Tibial nerve (tissue), 4 donors: ENCODE measurements around the gene GRAMD1C. TPM values are rescaled to one million over a fixed set of nuclear protein-coding genes. Genes with fewer than 3 reads are reported as not detected.

ENCODE experiments used
- DNase-seq, 2 donors: peaks; one replicate each; pipeline ENCODE4 v3.0.0-alpha.2; 2019; ENCODE audit warnings: low spot score in 2 of 2
- H3K27ac ChIP-seq, 4 donors: fragments of 200-600 bp; sonication (generic) in 3 of 4; one replicate each; pipeline ENCODE4 v1.5.1; 2017 to 2019; ENCODE audit warnings: mild to moderate bottlenecking in 1 of 4
- H3K27me3 ChIP-seq, 2 donors: fragments of 200-600 bp; sonication (generic) in 1 of 2; one replicate each; pipeline versions ENCODE4 v1.5.1 to v1.6.0; 2017 to 2019
- H3K36me3 ChIP-seq, 3 donors: fragments of 200-600 bp; sonication (generic); one replicate each; pipeline ENCODE4 v1.5.1; 2018 to 2019
- H3K4me1 ChIP-seq, 4 donors: fragments of 200-600 bp; sonication (generic) in 3 of 4; one replicate each; pipeline ENCODE4 v1.5.1; 2017 to 2019
- H3K4me3 ChIP-seq, 4 donors: fragments of 200-600 bp; sonication (generic) in 3 of 4; one replicate each; pipeline ENCODE4 v1.5.1; 2017 to 2019; ENCODE audit warnings: mild to moderate bottlenecking in 1 of 4, moderate library complexity in 1 of 4
- H3K9me3 ChIP-seq, 4 donors: fragments of 200-600 bp; sonication (generic) in 3 of 4; one replicate each; pipeline ENCODE4 v1.5.1; 2017 to 2019
- EP300 ChIP-seq, 2 donors: sonication (generic); formaldehyde crosslinking; IDR thresholded peaks; one replicate each; pipeline ENCODE4 v1.6.1; 2017; ENCODE audit warnings: antibody characterized with exemption in 2 of 2, mild to moderate bottlenecking in 1 of 2
- POLR2A ChIP-seq, 2 donors: fragments of 450-650 bp; IDR thresholded peaks; one replicate each; pipeline ENCODE4 v1.6.1; 2017; ENCODE audit warnings: antibody characterized with exemption in 2 of 2, mild to moderate bottlenecking in 2 of 2, moderate library complexity in 2 of 2
- WGBS, 2 donors: methylation state at CpG; one replicate each; pipeline ENCODE4 v1.1.5; 2018; 5-methylcytosine and 5-hydroxymethylcytosine counted together
- total RNA-seq, 4 donors: library from RNA; depleted of rRNA; stranded (reverse); fragments of >200 nt; gene quantifications; one replicate each; pipeline ENCODE4 v1.1.0, GENCODE V29; 2016
- TF ChIP-seq, protein P1 (sequence below), 5 experiments: fragments of 200-600 bp in 3 of 5; fragments of 450-650 bp in 2 of 5; sonication (generic) in 3 of 5; IDR thresholded peaks; one replicate each; pipeline ENCODE4 v1.5.1; 2016 to 2019; ENCODE audit warnings: antibody characterized with exemption in 5 of 5, mild to moderate bottlenecking in 3 of 5, moderate library complexity in 2 of 5

Gene GRAMD1C
- total RNA-seq, 4 donors from 2014 or later = 0.63 to 12.6 (median 1.2) TPM

DNA sequence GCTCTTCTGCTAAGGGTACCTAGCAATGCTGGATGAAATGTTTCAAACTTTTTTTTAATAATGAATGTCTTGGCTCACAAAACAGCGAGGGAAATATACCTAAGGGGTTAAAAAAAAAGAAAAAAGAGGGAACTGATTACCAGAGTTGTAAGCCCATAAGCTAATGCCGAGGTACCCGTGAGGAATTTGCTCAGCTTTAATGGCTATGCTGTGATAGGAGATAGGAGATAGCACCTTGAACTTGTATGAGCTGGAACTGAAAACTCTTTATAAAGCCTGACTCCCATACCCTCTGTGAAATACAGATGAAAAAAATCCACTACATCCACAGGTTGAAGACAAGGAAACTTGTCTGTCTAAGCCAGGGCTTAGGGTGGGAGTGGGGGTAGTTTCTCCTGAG is 13.9 kb downstream of the GRAMD1C start:
- DNase-seq = no peak
- Histone ChIP-seq H3K4me3 (no peak overlapping the region), H3K27ac (no peak overlapping the region), H3K36me3 (no peaks in the 10 kb centered on the region), H3K9me3 (no peaks in the 10 kb centered on the region), H3K4me1 (no peaks in the 10 kb centered on the region), H3K27me3 (no peaks in the 10 kb centered on the region)
- WGBS, 2 donors = 60 to 65% methylated on average over 3 of the region's 3 CpGs
- TF ChIP-seq POLR2A (IDR thresholded peaks at IDR 0.05) = no peak
- no peak for TF ChIP-seq EP300 (IDR thresholded peaks at IDR 0.05)
- TF ChIP-seq, protein P1, sequence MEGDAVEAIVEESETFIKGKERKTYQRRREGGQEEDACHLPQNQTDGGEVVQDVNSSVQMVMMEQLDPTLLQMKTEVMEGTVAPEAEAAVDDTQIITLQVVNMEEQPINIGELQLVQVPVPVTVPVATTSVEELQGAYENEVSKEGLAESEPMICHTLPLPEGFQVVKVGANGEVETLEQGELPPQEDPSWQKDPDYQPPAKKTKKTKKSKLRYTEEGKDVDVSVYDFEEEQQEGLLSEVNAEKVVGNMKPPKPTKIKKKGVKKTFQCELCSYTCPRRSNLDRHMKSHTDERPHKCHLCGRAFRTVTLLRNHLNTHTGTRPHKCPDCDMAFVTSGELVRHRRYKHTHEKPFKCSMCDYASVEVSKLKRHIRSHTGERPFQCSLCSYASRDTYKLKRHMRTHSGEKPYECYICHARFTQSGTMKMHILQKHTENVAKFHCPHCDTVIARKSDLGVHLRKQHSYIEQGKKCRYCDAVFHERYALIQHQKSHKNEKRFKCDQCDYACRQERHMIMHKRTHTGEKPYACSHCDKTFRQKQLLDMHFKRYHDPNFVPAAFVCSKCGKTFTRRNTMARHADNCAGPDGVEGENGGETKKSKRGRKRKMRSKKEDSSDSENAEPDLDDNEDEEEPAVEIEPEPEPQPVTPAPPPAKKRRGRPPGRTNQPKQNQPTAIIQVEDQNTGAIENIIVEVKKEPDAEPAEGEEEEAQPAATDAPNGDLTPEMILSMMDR (IDR thresholded peaks at IDR 0.05) = no peak

DNA sequence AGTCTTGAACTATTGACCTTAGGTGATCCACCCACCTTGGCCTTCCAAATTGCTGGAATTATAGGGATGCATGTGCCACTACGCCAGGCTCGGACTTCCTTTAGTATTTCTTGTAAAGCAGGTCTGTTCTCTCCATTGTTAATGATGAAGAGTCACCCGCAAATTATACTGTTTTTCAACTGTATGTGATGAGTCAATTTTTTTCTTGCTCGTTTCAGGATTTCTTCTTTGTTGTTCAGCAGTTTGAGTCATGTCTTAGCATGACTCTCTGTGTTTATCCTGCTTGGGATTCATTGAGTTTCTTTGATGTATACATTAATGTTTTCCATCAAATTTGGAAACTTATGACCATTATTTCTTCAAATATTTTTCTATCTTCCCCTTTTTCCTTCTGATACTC is 28.9 kb downstream of the GRAMD1C start:
- DNase-seq = no peak
- whole genome bisulfite sequencing, 2 donors = 67 to 91% methylated on average over 4 of the region's 4 CpGs
- Histone ChIP-seq H3K27me3 (no peaks in the 10 kb centered on the region), H3K4me1 (no peaks in the 10 kb centered on the region), H3K27ac (no peak overlapping the region), H3K4me3 (no peak overlapping the region), H3K36me3 (no peaks in the 10 kb centered on the region), H3K9me3 (no peaks in the 10 kb centered on the region)
- TF ChIP-seq EP300 (IDR thresholded peaks at IDR 0.05) (no peak), POLR2A (IDR thresholded peaks at IDR 0.05) (no peak)
- TF ChIP-seq, protein P1 (IDR thresholded peaks at IDR 0.05) = no peak

DNA sequence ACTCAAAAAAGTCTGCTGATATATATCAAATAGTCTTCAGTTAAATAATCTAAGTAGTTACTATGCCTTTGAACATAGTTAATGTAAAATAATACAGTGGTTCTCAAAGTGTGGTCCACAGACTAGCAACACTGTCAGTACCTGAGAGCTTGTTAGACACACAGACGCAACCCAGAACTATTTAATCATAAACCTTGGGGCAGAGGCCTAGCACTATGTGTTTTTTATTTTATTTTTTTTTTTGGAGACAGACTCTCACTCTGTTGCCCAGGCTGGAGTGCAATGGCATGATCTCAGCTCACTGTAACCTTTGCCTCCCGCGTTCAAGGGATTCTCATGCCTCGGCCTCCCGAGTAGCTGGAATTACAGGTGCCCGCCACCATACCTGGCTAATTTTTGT is 34.7 kb downstream of the GRAMD1C start:
- Histone ChIP-seq H3K4me3 (no peak overlapping the region), H3K27ac (no peak overlapping the region), H3K4me1 (no peaks in the 10 kb centered on the region), H3K27me3 (no peaks in the 10 kb centered on the region), H3K36me3 (no peaks in the 10 kb centered on the region), H3K9me3 (no peaks in the 10 kb centered on the region)
- TF ChIP-seq EP300 (IDR thresholded peaks at IDR 0.05) (no peak), POLR2A (IDR thresholded peaks at IDR 0.05) (no peak)
- TF ChIP-seq, protein P1 (IDR thresholded peaks at IDR 0.05) = no peak
- no peak for DNase-seq
- 97 to 98% methylated on average over 6 of the region's 6 CpGs for WGBS, 2 donors

DNA sequence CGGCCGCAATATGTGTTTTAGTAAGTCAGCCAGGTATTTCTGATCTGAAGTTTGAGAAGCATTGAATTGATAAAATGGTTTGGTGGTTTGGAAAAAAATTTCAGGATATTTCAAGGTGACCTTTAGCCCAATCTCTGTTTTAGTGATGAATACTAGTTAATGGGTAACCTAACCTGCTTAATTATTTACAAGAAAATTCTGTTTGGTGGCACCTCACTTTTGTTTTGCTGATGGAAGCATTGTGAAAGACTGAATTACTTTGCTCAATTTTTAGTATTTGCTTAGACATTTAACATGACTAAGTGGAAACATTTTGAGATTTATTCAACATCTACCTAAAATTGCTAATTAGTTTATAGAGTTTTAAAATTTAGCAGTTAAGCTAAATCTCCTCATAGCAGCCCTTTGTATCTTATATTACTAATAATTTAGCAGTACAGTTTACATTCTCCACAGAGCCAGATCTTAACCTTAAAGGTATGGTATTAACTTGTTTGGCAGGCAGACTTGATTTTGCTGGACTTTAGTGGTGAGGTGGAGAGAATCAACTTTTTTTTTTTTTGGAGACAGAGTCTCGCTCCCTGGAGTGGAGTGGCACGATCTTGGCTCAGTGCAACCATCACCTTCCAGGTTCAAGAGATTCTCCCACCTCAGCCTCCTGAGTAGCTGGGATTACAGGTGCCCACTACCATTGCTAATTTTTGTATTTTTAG is 35.4 kb downstream of the GRAMD1C start:
- Histone ChIP-seq H3K9me3 (no peaks in the 10 kb centered on the region), H3K27ac (no peak overlapping the region), H3K4me1 (no peaks in the 10 kb centered on the region), H3K36me3 (no peaks in the 10 kb centered on the region), H3K4me3 (no peak overlapping the region), H3K27me3 (no peaks in the 10 kb centered on the region)
- 96 to 97% methylated on average over 4 of the region's 4 CpGs for WGBS, 2 donors
- no peak for DNase-seq
- TF ChIP-seq, protein P1 (IDR thresholded peaks at IDR 0.05) = no peak
- no peak for TF ChIP-seq EP300 (IDR thresholded peaks at IDR 0.05)
- no peak for TF ChIP-seq POLR2A (IDR thresholded peaks at IDR 0.05)

DNA sequence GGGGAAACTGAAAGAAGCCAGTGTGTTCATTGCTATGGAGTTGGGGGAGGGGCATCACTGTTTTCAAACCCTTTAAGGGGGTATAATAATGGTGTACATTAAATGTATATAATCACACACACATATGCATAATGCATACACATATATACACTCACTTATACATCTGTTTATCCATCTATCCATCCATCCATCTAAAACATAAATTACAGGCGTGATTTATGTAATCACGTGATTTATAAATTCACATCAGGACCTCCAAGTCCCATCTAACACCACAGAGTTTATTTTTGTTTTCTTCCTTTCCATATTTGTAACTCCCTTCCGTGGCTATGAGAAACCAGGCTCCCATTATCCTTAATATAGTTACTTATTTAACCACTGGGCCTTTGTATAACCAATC is 39.8 kb downstream of the GRAMD1C start:
- 83 to 91% methylated on average over 3 of the region's 3 CpGs for WGBS, 2 donors
- no peak overlapping the region for H3K27ac ChIP-seq
- no peaks in the 10 kb centered on the region for H3K9me3 ChIP-seq
- TF ChIP-seq, protein P1 (IDR thresholded peaks at IDR 0.05) = no peak
- TF ChIP-seq EP300 (IDR thresholded peaks at IDR 0.05) = no peak
- TF ChIP-seq POLR2A (IDR thresholded peaks at IDR 0.05) = no peak
- no peaks in the 10 kb centered on the region for H3K36me3 ChIP-seq
- no peak for DNase-seq
- H3K4me3 ChIP-seq = no peak overlapping the region
- no peaks in the 10 kb centered on the region for H3K27me3 ChIP-seq
- H3K4me1 ChIP-seq = no peaks in the 10 kb centered on the region
